ENCODE measurements around the gene SPINK8. TPM values are rescaled to one million over a fixed set of nuclear protein-coding genes. Genes with fewer than 3 reads are reported as not detected.
A peak's percentile ranks its signal among the peaks of the same experiment; 100 is the strongest.

SPINK8 gene
- total RNA-seq, 1 donor from 2014 or later, result not detected

DNA sequence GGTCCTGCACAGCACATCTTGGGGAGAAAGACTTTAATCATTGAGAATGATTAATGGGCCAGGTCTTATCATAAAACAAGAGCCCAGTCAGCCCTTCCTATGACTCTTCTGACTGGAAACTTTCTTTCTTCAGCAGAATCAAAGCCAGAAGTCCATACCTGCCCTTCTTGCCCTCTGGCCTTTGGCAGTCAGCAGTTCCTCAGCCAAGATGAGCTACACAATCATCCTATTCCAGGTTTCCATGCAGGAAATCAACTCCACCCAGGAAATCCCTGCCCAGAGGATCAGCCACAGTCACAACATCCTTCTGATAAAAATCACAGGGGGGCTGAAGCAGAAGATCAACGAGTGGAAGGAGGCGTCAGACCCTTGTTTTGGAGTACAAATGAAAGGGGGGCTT is 65.7 kb downstream of the SPINK8 start:
- Mint-ChIP-seq H3K4me3 (no peak overlapping the region), H3K27ac (peak overlapping the region; percentile 78)
- H3K9ac ChIP-seq, result no peak overlapping the region

GRCh38 chr3:48258530-48258929 is 74.9 kb downstream of the SPINK8 start:
- no peaks in the 10 kb centered on the region for H3K4me1 ChIP-seq
- Mint-ChIP-seq H3K36me3 (peaks cover 40% of the 10 kb centered on the region), H3K27ac (no peak overlapping the region), H3K9me3 (peaks cover 14% of the 10 kb centered on the region), H3K4me3 (no peak overlapping the region), H3K27me3 (ENCODE audit: insufficient read depth, low read depth) (peaks cover 2% of the 10 kb centered on the region), H3K4me1 (no peaks in the 10 kb centered on the region)
- no peaks in the 10 kb centered on the region for H3K27me3 ChIP-seq
- H2AFZ ChIP-seq (replicated peaks), result no peak overlapping the region
- no peak overlapping the region for H3K4me2 ChIP-seq
- peaks cover 82% of the 10 kb centered on the region for H3K79me2 ChIP-seq (ENCODE audit: low read depth)
- no peaks in the 10 kb centered on the region for H3F3A ChIP-seq (ENCODE audit: low read depth)
- no peak overlapping the region for H3K4me3 ChIP-seq
- no peak for DNase-seq (ENCODE audit: low spot score)
- H3K36me3 ChIP-seq, result peaks cover 31% of the 10 kb centered on the region
- no peak overlapping the region for H3K27ac ChIP-seq
- no peaks in the 10 kb centered on the region for H3K9me3 ChIP-seq (ENCODE audit: low read depth)
- peaks cover 31% of the 10 kb centered on the region for H4K20me1 ChIP-seq (ENCODE audit: low read depth)
- H3K9ac ChIP-seq, result no peak overlapping the region
- TF ChIP-seq EZH2 (IDR thresholded peaks at IDR 0.05), result no peak
- no peak for TF ChIP-seq CTCF (IDR thresholded peaks at IDR 0.05)
- TF ChIP-seq EZH2phosphoT487 (IDR thresholded peaks at IDR 0.05), result no peak

More for the DNA sequence above, 65.7 kb downstream of the SPINK8 start:
- no peaks in the 10 kb centered on the region for H3K27me3 ChIP-seq
- peaks cover 4% of the 10 kb centered on the region for H3K27me3 Mint-ChIP-seq (ENCODE audit: insufficient read depth, low read depth)
- H3K36me3 ChIP-seq, result no peaks in the 10 kb centered on the region
- H3K9me3 ChIP-seq (ENCODE audit: low read depth), result no peaks in the 10 kb centered on the region
- H3K9me3 Mint-ChIP-seq, result peaks cover 3% of the 10 kb centered on the region
- H3K79me2 ChIP-seq (ENCODE audit: low read depth), result peaks cover under 1% of the 10 kb centered on the region
- H3K4me3 ChIP-seq, result no peak overlapping the region
- H3K4me1 ChIP-seq, result no peaks in the 10 kb centered on the region
- no peaks in the 10 kb centered on the region for H4K20me1 ChIP-seq (ENCODE audit: low read depth)
- no peak overlapping the region for H3K27ac ChIP-seq
- no peak overlapping the region for H3K4me2 ChIP-seq
- H2AFZ ChIP-seq (replicated peaks), result no peak overlapping the region
- peaks cover 8% of the 10 kb centered on the region for H3F3A ChIP-seq (ENCODE audit: low read depth)
- peaks cover 24% of the 10 kb centered on the region for H3K4me1 Mint-ChIP-seq
- DNase-seq (ENCODE audit: low spot score), result no peak
- H3K36me3 Mint-ChIP-seq, result peaks cover 57% of the 10 kb centered on the region
- no peak for TF ChIP-seq CTCF (IDR thresholded peaks at IDR 0.05)
- TF ChIP-seq EZH2 (IDR thresholded peaks at IDR 0.05), result no peak
- no peak for TF ChIP-seq EZH2phosphoT487 (IDR thresholded peaks at IDR 0.05)

MicroRNA genes within 50 kb of the gene (microRNA counts, 767-probe panel; counts per million panel counts)
- 460 counts per million, percentile 90 among the panel's probes with 10 or more counts for microRNA hsa-miR-2115-5p

Small RNAs within 50 kb of the gene (microRNA-seq; reads per million reads assigned to microRNA genes)
- not detected for gene MIR2115

Small RNAs within 50 kb of the gene (small RNA-seq; reads per million reads assigned to genes)
- gene MIR2115 (0.27 reads per million, percentile 20 among the genes with 10 or more reads in this experiment), gene RF00019 (not detected), gene RN7SL321P (not detected)

Other genes with a start within 250 kb of the SPINK8 start
- 51.8 and 74.1 TPM in 2 replicates for gene CDC25A, start 145.2 kb downstream of the SPINK8 start, total RNA-seq (ENCODE audit: low replicate concordance)
- not detected in 2 replicates for gene CAMP, start 110.2 kb downstream of the SPINK8 start, total RNA-seq (ENCODE audit: low replicate concordance)
- gene ZNF589, start 92.6 kb downstream of the SPINK8 start, total RNA-seq (ENCODE audit: low replicate concordance), result 49.9 and 57.3 TPM in 2 replicates
- gene NME6, start 32.3 kb downstream of the SPINK8 start, total RNA-seq (ENCODE audit: low replicate concordance), result 18.8 and 26.5 TPM in 2 replicates
- gene FBXW12, start 38.6 kb upstream of the SPINK8 start, total RNA-seq (ENCODE audit: low replicate concordance), result 0.82 and 1.4 TPM in 2 replicates
- gene PLXNB1, start 96.4 kb upstream of the SPINK8 start, total RNA-seq (ENCODE audit: low replicate concordance), result 53.6 and 142 TPM in 2 replicates
- gene CCDC51, start 106.5 kb upstream of the SPINK8 start, total RNA-seq (ENCODE audit: low replicate concordance), result 13.9 and 22.0 TPM in 2 replicates
- gene TMA7, start 106.6 kb upstream of the SPINK8 start, total RNA-seq (ENCODE audit: low replicate concordance), result 472 and 510 TPM in 2 replicates
- gene ATRIP, start 113.1 kb upstream of the SPINK8 start, total RNA-seq (ENCODE audit: low replicate concordance), result 8.3 and 11.8 TPM in 2 replicates
- gene SHISA5, start 170.5 kb upstream of the SPINK8 start, total RNA-seq (ENCODE audit: low replicate concordance), result 54.8 and 133 TPM in 2 replicates
- 59.5 and 102 TPM in 2 replicates for gene PFKFB4, start 223.1 kb upstream of the SPINK8 start, total RNA-seq (ENCODE audit: low replicate concordance)
- gene UCN2, start 230.1 kb upstream of the SPINK8 start, total RNA-seq (ENCODE audit: low replicate concordance), result 0.34 TPM in 1 of 2 replicates, not detected in the other